Right atrium auricular region (tissue), 2 donors: Measurements from ENCODE around the gene ASCL3. TPM values are rescaled to one million over a fixed set of nuclear protein-coding genes. Genes with fewer than 3 reads are reported as not detected.
"Not testable (repeated sequence)": the region's sequence is repeated elsewhere in the genome, so short reads cannot be mapped to it uniquely, and the experiment has no call there.

Experiments used
- DNase-seq: peaks from one replicate; pipeline ENCODE4 v3.0.0-alpha.2; 2019; ENCODE audit warnings: low spot score
- H3K27ac ChIP-seq, 2 donors: fragments of 200-600 bp; sonication (generic); 1 replicate in 1 of 2; 2 replicates in 1 of 2; pipeline ENCODE4 v1.5.1; 2016 to 2019
- H3K27me3 ChIP-seq, 2 donors: fragments of 200-600 bp; sonication (generic); one replicate each; pipeline versions ENCODE4 v1.5.1 to v1.6.0; 2017 to 2019
- H3K36me3 ChIP-seq: fragments of 200-600 bp; sonication (generic); one replicate; pipeline ENCODE4 v1.5.1; 2016
- H3K4me1 ChIP-seq, 2 donors: fragments of 200-600 bp; sonication (generic); one replicate each; pipeline versions ENCODE4 v1.5.1 to v1.6.0; 2017 to 2019
- H3K4me3 ChIP-seq, 2 donors: fragments of 200-600 bp; sonication (generic); 1 replicate in 1 of 2; 2 replicates in 1 of 2; pipeline ENCODE4 v1.5.1; 2017 to 2019; ENCODE audit warnings: mild to moderate bottlenecking in 1 of 2, moderate library complexity in 1 of 2
- H3K9me3 ChIP-seq, 2 donors: fragments of 200-600 bp; sonication (generic); one replicate each; pipeline ENCODE4 v1.5.1; 2019
- CTCF ChIP-seq, 2 donors: fragments of 200-600 bp; sonication (generic); IDR thresholded peaks; one replicate each; pipeline ENCODE4 v1.5.1; 2019; ENCODE audit warnings: antibody characterized with exemption in 2 of 2
- total RNA-seq, 2 donors: library from RNA; depleted of rRNA; stranded (reverse); fragments of >200 nt; gene quantifications; one replicate each; pipeline ENCODE4 v1.1.0, GENCODE V29; 2016

The ASCL3 gene
- not detected for total RNA-seq

- Histone ChIP-seq H3K36me3 (peaks cover 7% of the 10 kb centered on the region), H3K9me3 (no peaks in the 10 kb centered on the region), H3K4me3 (no peak within 1 kb of the TSS), H3K27me3 (no peaks in the 10 kb centered on the region), H3K27ac (no peak within 1 kb of the TSS), H3K4me1 (no peaks in the 10 kb centered on the region)
- DNase-seq: no peak
- TF ChIP-seq CTCF (IDR thresholded peaks at IDR 0.05): no peak
These were observed at the start of gene ASCL3 for GRCh38 chr11:8942518-8943066. TSS of gene ASCL3 (minus strand) at chr11:8943016. CDS start at chr11:8938161, 4,855 bp downstream.

GRCh38 chr11:8989453-8989852 lies 46.6 kb upstream of the ASCL3 start:
- TF ChIP-seq CTCF (IDR thresholded peaks at IDR 0.05): no peak
- H3K27ac ChIP-seq: no peak overlapping the region
- H3K9me3 ChIP-seq: no peaks in the 10 kb centered on the region
- H3K27me3 ChIP-seq: no peaks in the 10 kb centered on the region
- H3K36me3 ChIP-seq: no peaks in the 10 kb centered on the region
- no peak for DNase-seq
- no peaks in the 10 kb centered on the region for H3K4me1 ChIP-seq
- no peak overlapping the region for H3K4me3 ChIP-seq

- no peak overlapping the region for H3K4me3 ChIP-seq
- no peak for TF ChIP-seq CTCF (IDR thresholded peaks at IDR 0.05)
- no peaks in the 10 kb centered on the region for H3K4me1 ChIP-seq
- no peak for DNase-seq
- H3K36me3 ChIP-seq: no peaks in the 10 kb centered on the region
- no peak overlapping the region for H3K27ac ChIP-seq
- H3K9me3 ChIP-seq: no peaks in the 10 kb centered on the region
- no peaks in the 10 kb centered on the region for H3K27me3 ChIP-seq
These were observed 45.8 kb upstream of the ASCL3 start for GRCh38 chr11:8988329-8989234.

GRCh38 chr11:8987446-8987845 lies 44.6 kb upstream of the ASCL3 start:
- Histone ChIP-seq H3K27me3 (no peaks in the 10 kb centered on the region), H3K4me3 (no peak overlapping the region), H3K4me1 (no peaks in the 10 kb centered on the region), H3K9me3 (no peaks in the 10 kb centered on the region), H3K36me3 (no peaks in the 10 kb centered on the region), H3K27ac (no peak overlapping the region)
- no peak for TF ChIP-seq CTCF (IDR thresholded peaks at IDR 0.05)
- DNase-seq: no peak

GRCh38 chr11:8986772-8987171 lies 44.0 kb upstream of the ASCL3 start:
- H3K36me3 ChIP-seq, H3K27me3 ChIP-seq, H3K4me1 ChIP-seq, H3K9me3 ChIP-seq, H3K4me3 ChIP-seq, H3K27ac ChIP-seq, DNase-seq: not testable (repeated sequence)

- no peak overlapping the region for H3K27ac ChIP-seq
- TF ChIP-seq CTCF (IDR thresholded peaks at IDR 0.05): no peak
- no peaks in the 10 kb centered on the region for H3K9me3 ChIP-seq
- no peaks in the 10 kb centered on the region for H3K27me3 ChIP-seq
- no peak for DNase-seq
- H3K4me1 ChIP-seq: no peaks in the 10 kb centered on the region
- H3K36me3 ChIP-seq: no peaks in the 10 kb centered on the region
- no peak overlapping the region for H3K4me3 ChIP-seq
These were observed 42.6 kb upstream of the ASCL3 start for GRCh38 chr11:8985462-8985861.
